Panc1 (cell line): Measurements from ENCODE around the gene GRIN2C.

Experiments
- POLR2AphosphoS5 ChIP-seq: IDR thresholded peaks from 2 replicates; pipeline ENCODE4 v1.6.1; 2012; ENCODE audit warnings: mild to moderate bottlenecking, low read depth, low read length, moderate library complexity
- SIN3A ChIP-seq: IDR thresholded peaks from 2 replicates; pipeline ENCODE4 v1.6.1; 2012; ENCODE audit warnings: low read depth, mild to moderate bottlenecking, low read length, moderate library complexity, borderline replicate concordance; ENCODE audit not compliant: insufficient read depth
- TCF7L2 ChIP-seq: IDR thresholded peaks from 2 replicates; pipeline ENCODE4 v1.6.1; 2011; ENCODE audit warnings: mild to moderate bottlenecking, low read depth, low read length, inconsistent platforms
- TF ChIP-seq, protein P1 (sequence below): fragments of 450-650 bp; IDR thresholded peaks from 2 replicates; pipeline ENCODE4 v1.5.1; 2017; ENCODE audit warnings: mild to moderate bottlenecking
- TF ChIP-seq, protein P2 (sequence below), 2 experiments: IDR thresholded peaks; 2 replicates each; pipeline ENCODE4 v1.6.1; 2011 to 2012; ENCODE audit warnings: low read depth in 2 of 2, control low read depth in 1 of 2, low read length in 1 of 2, mild to moderate bottlenecking in 1 of 2, moderate library complexity in 1 of 2; ENCODE audit not compliant: insufficient read depth in 1 of 2

DNA sequence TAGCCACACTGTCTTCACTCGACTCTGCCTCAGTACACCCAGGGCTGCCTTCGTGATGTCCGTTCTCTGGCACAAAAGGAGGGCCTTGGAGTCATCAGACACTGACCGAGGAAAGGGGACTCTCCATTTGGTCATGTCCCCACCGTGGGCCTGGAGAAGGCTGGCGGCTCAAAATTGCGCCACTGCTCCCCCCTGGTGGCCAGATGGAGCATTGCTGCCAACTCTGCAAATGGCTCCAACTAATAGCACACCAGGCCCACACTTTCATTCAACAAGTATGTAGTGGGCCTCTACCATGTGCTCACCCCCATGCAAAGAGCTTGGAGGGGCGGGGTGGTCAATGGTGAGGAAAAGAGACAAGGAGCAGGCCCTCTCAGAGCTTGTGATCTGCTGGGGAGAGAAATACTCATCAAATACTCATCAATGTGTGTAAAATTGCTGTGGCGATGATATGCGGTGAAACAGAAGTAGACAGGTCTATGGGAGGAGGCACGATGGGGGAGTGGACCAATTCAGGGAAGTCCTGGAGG, 5.2 kb upstream of the GRIN2C start:
- TF ChIP-seq, protein P1, sequence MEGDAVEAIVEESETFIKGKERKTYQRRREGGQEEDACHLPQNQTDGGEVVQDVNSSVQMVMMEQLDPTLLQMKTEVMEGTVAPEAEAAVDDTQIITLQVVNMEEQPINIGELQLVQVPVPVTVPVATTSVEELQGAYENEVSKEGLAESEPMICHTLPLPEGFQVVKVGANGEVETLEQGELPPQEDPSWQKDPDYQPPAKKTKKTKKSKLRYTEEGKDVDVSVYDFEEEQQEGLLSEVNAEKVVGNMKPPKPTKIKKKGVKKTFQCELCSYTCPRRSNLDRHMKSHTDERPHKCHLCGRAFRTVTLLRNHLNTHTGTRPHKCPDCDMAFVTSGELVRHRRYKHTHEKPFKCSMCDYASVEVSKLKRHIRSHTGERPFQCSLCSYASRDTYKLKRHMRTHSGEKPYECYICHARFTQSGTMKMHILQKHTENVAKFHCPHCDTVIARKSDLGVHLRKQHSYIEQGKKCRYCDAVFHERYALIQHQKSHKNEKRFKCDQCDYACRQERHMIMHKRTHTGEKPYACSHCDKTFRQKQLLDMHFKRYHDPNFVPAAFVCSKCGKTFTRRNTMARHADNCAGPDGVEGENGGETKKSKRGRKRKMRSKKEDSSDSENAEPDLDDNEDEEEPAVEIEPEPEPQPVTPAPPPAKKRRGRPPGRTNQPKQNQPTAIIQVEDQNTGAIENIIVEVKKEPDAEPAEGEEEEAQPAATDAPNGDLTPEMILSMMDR, result peak; percentile 98
- TF ChIP-seq SIN3A, result no peak
- TF ChIP-seq, protein P2, sequence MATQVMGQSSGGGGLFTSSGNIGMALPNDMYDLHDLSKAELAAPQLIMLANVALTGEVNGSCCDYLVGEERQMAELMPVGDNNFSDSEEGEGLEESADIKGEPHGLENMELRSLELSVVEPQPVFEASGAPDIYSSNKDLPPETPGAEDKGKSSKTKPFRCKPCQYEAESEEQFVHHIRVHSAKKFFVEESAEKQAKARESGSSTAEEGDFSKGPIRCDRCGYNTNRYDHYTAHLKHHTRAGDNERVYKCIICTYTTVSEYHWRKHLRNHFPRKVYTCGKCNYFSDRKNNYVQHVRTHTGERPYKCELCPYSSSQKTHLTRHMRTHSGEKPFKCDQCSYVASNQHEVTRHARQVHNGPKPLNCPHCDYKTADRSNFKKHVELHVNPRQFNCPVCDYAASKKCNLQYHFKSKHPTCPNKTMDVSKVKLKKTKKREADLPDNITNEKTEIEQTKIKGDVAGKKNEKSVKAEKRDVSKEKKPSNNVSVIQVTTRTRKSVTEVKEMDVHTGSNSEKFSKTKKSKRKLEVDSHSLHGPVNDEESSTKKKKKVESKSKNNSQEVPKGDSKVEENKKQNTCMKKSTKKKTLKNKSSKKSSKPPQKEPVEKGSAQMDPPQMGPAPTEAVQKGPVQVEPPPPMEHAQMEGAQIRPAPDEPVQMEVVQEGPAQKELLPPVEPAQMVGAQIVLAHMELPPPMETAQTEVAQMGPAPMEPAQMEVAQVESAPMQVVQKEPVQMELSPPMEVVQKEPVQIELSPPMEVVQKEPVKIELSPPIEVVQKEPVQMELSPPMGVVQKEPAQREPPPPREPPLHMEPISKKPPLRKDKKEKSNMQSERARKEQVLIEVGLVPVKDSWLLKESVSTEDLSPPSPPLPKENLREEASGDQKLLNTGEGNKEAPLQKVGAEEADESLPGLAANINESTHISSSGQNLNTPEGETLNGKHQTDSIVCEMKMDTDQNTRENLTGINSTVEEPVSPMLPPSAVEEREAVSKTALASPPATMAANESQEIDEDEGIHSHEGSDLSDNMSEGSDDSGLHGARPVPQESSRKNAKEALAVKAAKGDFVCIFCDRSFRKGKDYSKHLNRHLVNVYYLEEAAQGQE (IDR thresholded peaks at IDR 0.05; ENCODE audit: insufficient read depth in 1 of 2, low read depth in 2 of 2, low read length in 1 of 2), result no peak
- TF ChIP-seq POLR2AphosphoS5, result no peak
- TF ChIP-seq TCF7L2, result no peak
